Fibroblast of lung (primary cell): ENCODE data around the gene PCSK1N. TPM values are rescaled to one million over a fixed set of nuclear protein-coding genes. Genes with fewer than 3 reads are reported as not detected.

Experiments used
- DNase-seq, 2 donors: peaks; one replicate each; pipeline versions ENCODE4 v3.0.0 to v3.0.0-alpha.2; 2010; ENCODE audit warnings: low read depth in 2 of 2
- H2AFZ ChIP-seq: 2 replicates; pipeline ENCODE4 v1.5.1; 2012; ENCODE audit warnings: low read length, control low read depth, inconsistent platforms
- H3K27ac ChIP-seq: 2 replicates; pipeline ENCODE4 v1.5.1; 2011; ENCODE audit warnings: low read length, control low read depth; ENCODE audit not compliant: insufficient read depth
- H3K27me3 ChIP-seq: 2 replicates; pipeline ENCODE4 v1.5.1; 2011; ENCODE audit warnings: mild to moderate bottlenecking, low read length; ENCODE audit not compliant: control insufficient read depth, insufficient read depth
- H3K36me3 ChIP-seq: 2 replicates; pipeline ENCODE4 v1.5.1; 2011; ENCODE audit warnings: low read length; ENCODE audit not compliant: control insufficient read depth, insufficient read depth
- H3K4me1 ChIP-seq: 2 replicates; pipeline ENCODE4 v1.5.1; 2011; ENCODE audit warnings: low read length; ENCODE audit not compliant: control insufficient read depth, insufficient read depth; ENCODE audit errors: extremely low read depth
- H3K4me2 ChIP-seq: 2 replicates; pipeline ENCODE4 v1.5.1; 2011; ENCODE audit warnings: low read length, control low read depth; ENCODE audit not compliant: insufficient read depth; ENCODE audit errors: extremely low read depth
- H3K4me3 ChIP-seq, 4 experiments: fragments of 200-600 bp in 1 of 4; sonication (generic) in 1 of 4; replicated peaks in 1 of 4; 2 replicates each; pipeline ENCODE4 v1.5.1; 2011 to 2016; ENCODE audit warnings: low read length in 4 of 4, low read depth in 3 of 4, mild to moderate bottlenecking in 3 of 4, control low read depth in 2 of 4, inconsistent platforms in 1 of 4, mixed read lengths in 1 of 4; ENCODE audit not compliant: insufficient read depth in 1 of 4; ENCODE audit errors: control extremely low read depth in 1 of 4
- H3K79me2 ChIP-seq: 2 replicates; pipeline ENCODE4 v1.5.1; 2012; ENCODE audit warnings: mild to moderate bottlenecking, low read length, inconsistent platforms; ENCODE audit not compliant: control insufficient read depth, insufficient read depth
- H3K9ac ChIP-seq: 2 replicates; pipeline ENCODE4 v1.5.1; 2011; ENCODE audit warnings: mild to moderate bottlenecking, low read length, control low read depth; ENCODE audit not compliant: insufficient read depth
- H3K9me3 ChIP-seq: 2 replicates; pipeline ENCODE4 v1.5.1; 2012; ENCODE audit warnings: low read depth, low read length; ENCODE audit not compliant: control insufficient read depth, insufficient read depth
- H4K20me1 ChIP-seq: 2 replicates; pipeline ENCODE4 v1.5.1; 2011; ENCODE audit warnings: low read length; ENCODE audit not compliant: control insufficient read depth, insufficient read depth; ENCODE audit errors: extremely low read depth
- CTCF ChIP-seq, 2 donors: IDR thresholded peaks in 1 of 2; conservative IDR thresholded peaks in 1 of 2; 1 replicate in 1 of 2; 2 replicates in 1 of 2; pipeline ENCODE4 v1.5.1; 2011 to 2012; ENCODE audit warnings: low read length in 2 of 2, control low read depth in 1 of 2, inconsistent platforms in 1 of 2, low read depth in 1 of 2, mild to moderate bottlenecking in 1 of 2
- EZH2 ChIP-seq: IDR thresholded peaks from 2 replicates; pipeline ENCODE4 v1.5.1; 2012; ENCODE audit warnings: low read length, control low read depth, mild to moderate bottlenecking; ENCODE audit errors: missing control alignments
- polyA plus RNA-seq, 2 donors: library from polyadenylated mRNA; depleted of rRNA in 1 of 2; stranded (reverse) in 1 of 2; unstranded in 1 of 2; fragments of >200 nt; gene quantifications; 2 replicates each; pipeline ENCODE4 v1.2.1, GENCODE V29; 2011 to 2012; ENCODE audit warnings: missing spikeins in 1 of 2
- total RNA-seq: library from RNA; depleted of rRNA; stranded (reverse); fragments of >200 nt; gene quantifications from 2 replicates; pipeline ENCODE4 v1.2.1, GENCODE V29; 2014

PCSK1N gene
- total and polyA plus RNA-seq, 2 donors (not counting 1 experiment from before 2014, with no cell fraction given) = 0.08 to 0.17 TPM

DNA sequence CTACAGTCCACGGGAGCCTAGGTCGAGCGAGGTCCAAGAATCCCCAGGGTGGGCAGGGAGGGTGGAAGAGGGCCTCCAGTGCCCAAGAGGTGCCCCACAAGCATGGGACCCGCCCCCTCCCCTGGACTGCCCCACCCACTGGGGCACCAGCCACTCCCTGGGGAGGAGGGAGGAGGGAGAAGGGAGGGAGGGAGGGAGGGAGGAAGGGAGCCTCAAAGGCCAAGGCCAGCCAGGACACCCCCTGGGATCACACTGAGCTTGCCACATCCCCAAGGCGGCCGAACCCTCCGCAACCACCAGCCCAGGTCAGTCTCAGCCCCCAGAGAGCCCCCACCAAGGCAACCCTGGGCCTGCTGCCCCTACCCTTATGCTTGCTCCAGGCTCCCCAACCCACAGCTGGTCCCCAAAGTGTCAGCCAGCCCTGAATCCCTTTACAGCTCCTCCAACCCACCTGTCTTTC lies 49.0 kb downstream of the PCSK1N start, which contains the start of gene GATA1:
Gene GATA1, plus strand, starts transcription at position 250 of the 460 bp plus-strand sequence. CDS start 4,520 bp downstream, outside the sequence.
- H2AFZ ChIP-seq = no peak within 1 kb of the TSS

DNA sequence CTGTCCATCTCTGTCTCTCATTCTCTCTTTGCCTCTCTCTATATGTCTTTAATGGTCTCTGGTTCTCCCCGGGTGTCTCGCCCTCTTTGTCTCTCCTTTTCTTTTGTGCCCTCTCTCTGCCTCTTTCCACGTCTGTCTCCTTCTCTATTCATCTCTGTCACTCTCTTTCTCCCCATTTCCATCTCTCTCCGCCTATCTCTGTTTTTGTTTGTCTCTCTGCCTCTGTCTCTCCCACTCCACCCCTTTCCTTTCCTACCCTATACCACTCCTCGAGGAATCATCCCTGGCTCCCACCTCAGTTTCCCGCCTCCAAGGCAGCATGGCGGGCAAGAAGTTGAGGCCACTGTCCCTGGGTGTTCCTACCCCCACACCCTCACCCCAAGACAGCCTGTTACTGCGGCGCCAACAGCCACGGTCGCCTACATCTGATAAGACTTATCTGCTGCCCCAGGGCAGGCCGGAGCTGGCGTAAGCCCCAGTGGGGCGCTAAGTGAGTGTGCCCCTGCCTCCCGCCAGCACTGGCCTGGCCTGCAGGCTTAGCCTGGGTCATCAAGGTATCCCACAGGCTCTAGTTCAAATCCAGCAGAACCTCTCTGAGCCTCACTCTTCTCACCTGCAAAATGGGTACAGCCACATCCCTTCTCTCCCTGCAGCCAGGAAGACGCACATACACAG lies 49.7 kb downstream of the PCSK1N start:
- Histone ChIP-seq H3K4me1 (no peaks in the 10 kb centered on the region), H3K27me3 (no peaks in the 10 kb centered on the region), H2AFZ (no peak overlapping the region), H3K79me2 (no peaks in the 10 kb centered on the region), H3K9ac (no peak overlapping the region), H3K4me3 (no peak overlapping the region), H3K4me2 (no peak overlapping the region), H3K9me3 (no peaks in the 10 kb centered on the region), H4K20me1 (no peaks in the 10 kb centered on the region), H3K27ac (no peak overlapping the region), H3K36me3 (no peaks in the 10 kb centered on the region)
- TF ChIP-seq EZH2 (no peak), CTCF (conservative IDR thresholded peaks at IDR 0.05 in 1 of 2, IDR thresholded peaks at IDR 0.05 in 1 of 2; ENCODE audit: low read depth in 1 of 2, low read length in 2 of 2) (no peak)
- DNase-seq = no peak

More for the DNA sequence above, 49.0 kb downstream of the PCSK1N start, which contains the start of gene GATA1:
- H3K9ac ChIP-seq = no peak within 1 kb of the TSS
- no peak within 1 kb of the TSS for H3K27ac ChIP-seq
- no peaks in the 10 kb centered on the region for H4K20me1 ChIP-seq
- no peaks in the 10 kb centered on the region for H3K4me1 ChIP-seq
- no peak within 1 kb of the TSS for H3K4me2 ChIP-seq
- no peaks in the 10 kb centered on the region for H3K9me3 ChIP-seq
- H3K36me3 ChIP-seq = no peaks in the 10 kb centered on the region
- TF ChIP-seq CTCF (conservative IDR thresholded peaks at IDR 0.05 in 1 of 2, IDR thresholded peaks at IDR 0.05 in 1 of 2; ENCODE audit: low read depth in 1 of 2, low read length in 2 of 2) (no peak), EZH2 (no peak)
- no peaks in the 10 kb centered on the region for H3K79me2 ChIP-seq
- H3K4me3 ChIP-seq = no peak within 1 kb of the TSS
- DNase-seq = no peak
- no peaks in the 10 kb centered on the region for H3K27me3 ChIP-seq

- Histone ChIP-seq H3K4me1 (no peaks in the 10 kb centered on the region), H3K27me3 (no peaks in the 10 kb centered on the region), H3K9me3 (no peaks in the 10 kb centered on the region), H3K27ac (no peak overlapping the region), H3K9ac (no peak overlapping the region), H3K4me3 (no peak overlapping the region), H3K79me2 (no peaks in the 10 kb centered on the region), H2AFZ (no peak overlapping the region), H3K36me3 (no peaks in the 10 kb centered on the region), H4K20me1 (no peaks in the 10 kb centered on the region), H3K4me2 (no peak overlapping the region)
- no peak for DNase-seq
- TF ChIP-seq EZH2 (no peak), CTCF (conservative IDR thresholded peaks at IDR 0.05 in 1 of 2, IDR thresholded peaks at IDR 0.05 in 1 of 2; ENCODE audit: low read depth in 1 of 2, low read length in 2 of 2) (no peak)
These were observed 50.2 kb downstream of the PCSK1N start for GRCh38 chrX:48785186-48785539.
